ENCODE results near the gene TSPAN16.

The TSPAN16 gene

GRCh38 chr19:11252665-11253355 lies 43.1 kb upstream of the TSPAN16 start:
- TF ChIP-seq CTCF (IDR thresholded peaks at IDR 0.05; ENCODE audit: low read depth, low read length, missing control alignments), result no peak
- no peak for DNase-seq (ENCODE audit: low read depth)
- H3K4me3 ChIP-seq (ENCODE audit: low read depth, low read length), result no peak overlapping the region

GRCh38 chr19:11254666-11255065 lies 41.3 kb upstream of the TSPAN16 start:
- DNase-seq (ENCODE audit: low read depth), result no peak
- peak; percentile 35 for TF ChIP-seq CTCF (IDR thresholded peaks at IDR 0.05; ENCODE audit: low read depth, low read length, missing control alignments)
- no peak overlapping the region for H3K4me3 ChIP-seq (ENCODE audit: low read depth, low read length)

- no peak overlapping the region for H3K4me3 ChIP-seq (ENCODE audit: low read depth, low read length)
- no peak for TF ChIP-seq CTCF (IDR thresholded peaks at IDR 0.05; ENCODE audit: low read depth, low read length, missing control alignments)
- DNase-seq (ENCODE audit: low read depth), result no peak
Measured at GRCh38 chr19:11256189-11256588, 39.8 kb upstream of the TSPAN16 start.

- H3K4me3 ChIP-seq (ENCODE audit: low read depth, low read length), result no peak overlapping the region
- no peak for TF ChIP-seq CTCF (IDR thresholded peaks at IDR 0.05; ENCODE audit: low read depth, low read length, missing control alignments)
- no peak for DNase-seq (ENCODE audit: low read depth)
Measured at GRCh38 chr19:11257846-11258380, 38.0 kb upstream of the TSPAN16 start.

GRCh38 chr19:11260996-11261395 lies 35.0 kb upstream of the TSPAN16 start:
- no peak for DNase-seq (ENCODE audit: low read depth)
- no peak for TF ChIP-seq CTCF (IDR thresholded peaks at IDR 0.05; ENCODE audit: low read depth, low read length, missing control alignments)
- H3K4me3 ChIP-seq (ENCODE audit: low read depth, low read length), result no peak overlapping the region

GRCh38 chr19:11261431-11261970 lies 34.5 kb upstream of the TSPAN16 start:
- H3K4me3 ChIP-seq (ENCODE audit: low read depth, low read length), result peak overlapping the region; percentile 63
- no peak for TF ChIP-seq CTCF (IDR thresholded peaks at IDR 0.05; ENCODE audit: low read depth, low read length, missing control alignments)
- DNase-seq (ENCODE audit: low read depth), result no peak
